ENCODE results near the gene RBBP8.
"Not testable (repeated sequence)": the region's sequence is repeated elsewhere in the genome, so short reads cannot be mapped to it uniquely, and the experiment has no call there.

RBBP8 gene

GRCh38 chr18:22900558-22901238, 32.4 kb upstream of the RBBP8 start:
- Histone ChIP-seq H3K36me3 (ENCODE audit: insufficient read depth, low read length) (no peaks in the 10 kb centered on the region), H2AFZ (ENCODE audit: low read depth, low read length) (no peak overlapping the region), H3K27me3 (ENCODE audit: insufficient read depth, low read length, poor library complexity) (no peaks in the 10 kb centered on the region), H3K4me3 (ENCODE audit: low read depth in 1 of 2, low read length in 2 of 2) (no peak overlapping the region), H3K79me2 (ENCODE audit: insufficient read depth, low read length) (no peaks in the 10 kb centered on the region), H3K9ac (ENCODE audit: low read depth, low read length) (no peak overlapping the region), H4K20me1 (ENCODE audit: insufficient read depth, low read length) (no peaks in the 10 kb centered on the region), H3K27ac (ENCODE audit: low read length) (no peak overlapping the region), H3K9me3 (ENCODE audit: insufficient read depth, low read length, severe bottlenecking) (no peaks in the 10 kb centered on the region), H3K4me1 (ENCODE audit: insufficient read depth, low read length) (no peaks in the 10 kb centered on the region), H3K4me2 (ENCODE audit: insufficient read depth, low read length) (no peak overlapping the region)
- TF ChIP-seq CTCF (IDR thresholded peaks at IDR 0.05; ENCODE audit: borderline replicate concordance, extremely low read depth, low read length, poor library complexity, severe bottlenecking), result no peak
- no peak for TF ChIP-seq EZH2 (IDR thresholded peaks at IDR 0.05; ENCODE audit: borderline replicate concordance, low read depth, low read length, severe bottlenecking)
- no peak for DNase-seq
- ATAC-seq (ENCODE audit: insufficient read depth, low read depth), result no peak

- H3K9me3 ChIP-seq (ENCODE audit: insufficient read depth, low read length, severe bottlenecking), result no peaks in the 10 kb centered on the region
- no peak for TF ChIP-seq CTCF (IDR thresholded peaks at IDR 0.05; ENCODE audit: borderline replicate concordance, extremely low read depth, low read length, poor library complexity, severe bottlenecking)
- no peak for TF ChIP-seq EZH2 (IDR thresholded peaks at IDR 0.05; ENCODE audit: borderline replicate concordance, low read depth, low read length, severe bottlenecking)
- H3K27ac ChIP-seq (ENCODE audit: low read length), result no peak overlapping the region
- ATAC-seq (ENCODE audit: insufficient read depth, low read depth) (no peak), DNase-seq (no peak)
- H4K20me1 ChIP-seq (ENCODE audit: insufficient read depth, low read length), result no peaks in the 10 kb centered on the region
- H3K79me2 ChIP-seq (ENCODE audit: insufficient read depth, low read length), result no peaks in the 10 kb centered on the region
- no peak overlapping the region for H3K4me2 ChIP-seq (ENCODE audit: insufficient read depth, low read length)
- H3K4me3 ChIP-seq (ENCODE audit: low read depth in 1 of 2, low read length in 2 of 2), result no peak overlapping the region
- H3K27me3 ChIP-seq (ENCODE audit: insufficient read depth, low read length, poor library complexity), result no peaks in the 10 kb centered on the region
- no peak overlapping the region for H2AFZ ChIP-seq (ENCODE audit: low read depth, low read length)
- no peaks in the 10 kb centered on the region for H3K36me3 ChIP-seq (ENCODE audit: insufficient read depth, low read length)
- H3K4me1 ChIP-seq (ENCODE audit: insufficient read depth, low read length), result no peaks in the 10 kb centered on the region
- H3K9ac ChIP-seq (ENCODE audit: low read depth, low read length), result no peak overlapping the region
These were observed 31.0 kb upstream of the RBBP8 start for GRCh38 chr18:22902093-22902492.

GRCh38 chr18:22903248-22903647, 29.9 kb upstream of the RBBP8 start:
- not testable (repeated sequence) for DNase-seq; H3K36me3 ChIP-seq (ENCODE audit: insufficient read depth, low read length)

GRCh38 chr18:22912149-22912548, 21.0 kb upstream of the RBBP8 start:
- no peaks in the 10 kb centered on the region for H3K79me2 ChIP-seq (ENCODE audit: insufficient read depth, low read length)
- no peaks in the 10 kb centered on the region for H3K4me1 ChIP-seq (ENCODE audit: insufficient read depth, low read length)
- no peaks in the 10 kb centered on the region for H3K9me3 ChIP-seq (ENCODE audit: insufficient read depth, low read length, severe bottlenecking)
- no peak overlapping the region for H3K9ac ChIP-seq (ENCODE audit: low read depth, low read length)
- no peaks in the 10 kb centered on the region for H3K36me3 ChIP-seq (ENCODE audit: insufficient read depth, low read length)
- TF ChIP-seq EZH2 (IDR thresholded peaks at IDR 0.05; ENCODE audit: borderline replicate concordance, low read depth, low read length, severe bottlenecking), result no peak
- H2AFZ ChIP-seq (ENCODE audit: low read depth, low read length), result no peak overlapping the region
- H3K27ac ChIP-seq (ENCODE audit: low read length), result no peak overlapping the region
- no peaks in the 10 kb centered on the region for H4K20me1 ChIP-seq (ENCODE audit: insufficient read depth, low read length)
- DNase-seq (no peak), ATAC-seq (ENCODE audit: insufficient read depth, low read depth) (no peak)
- H3K27me3 ChIP-seq (ENCODE audit: insufficient read depth, low read length, poor library complexity), result no peaks in the 10 kb centered on the region
- H3K4me2 ChIP-seq (ENCODE audit: insufficient read depth, low read length), result no peak overlapping the region
- no peak overlapping the region for H3K4me3 ChIP-seq (ENCODE audit: low read depth in 1 of 2, low read length in 2 of 2)

More at GRCh38 chr18:22903248-22903647, 29.9 kb upstream of the RBBP8 start:
- H3K27me3 ChIP-seq (ENCODE audit: insufficient read depth, low read length, poor library complexity); H2AFZ ChIP-seq (ENCODE audit: low read depth, low read length); H3K4me3 ChIP-seq (ENCODE audit: low read depth in 1 of 2, low read length in 2 of 2); H3K9ac ChIP-seq (ENCODE audit: low read depth, low read length); H4K20me1 ChIP-seq (ENCODE audit: insufficient read depth, low read length); H3K4me2 ChIP-seq (ENCODE audit: insufficient read depth, low read length); H3K27ac ChIP-seq (ENCODE audit: low read length); H3K9me3 ChIP-seq (ENCODE audit: insufficient read depth, low read length, severe bottlenecking); H3K4me1 ChIP-seq (ENCODE audit: insufficient read depth, low read length); ATAC-seq (ENCODE audit: insufficient read depth, low read depth); H3K79me2 ChIP-seq (ENCODE audit: insufficient read depth, low read length): not testable (repeated sequence)

Data from DND-41 (cell line).